Endothelial cell of umbilical vein (primary cell): ENCODE measurements around the gene OR10A3. TPM values are rescaled to one million over a fixed set of nuclear protein-coding genes. Genes with fewer than 3 reads are reported as not detected.

Source experiments
- BruUV-seq: library from RNA; stranded (reverse); fragments of 400-500 nt; replicated peaks from 2 replicates; lab custom pipeline; 2021; lab: Mats Ljungman, UMichigan
- CTCF ChIA-PET: fragments of 300-600, 350-600 bp; sonication (Branson Sonifier 250); formaldehyde crosslinking; loops from one replicate; lab custom pipeline; 2021; ENCODE audit warnings: antibody characterized with exemption, inconsistent platforms; lab: Charles Lee
- POLR2A ChIA-PET: fragments of 300-600, 350-600 bp; sonication (Branson Sonifier 250); formaldehyde crosslinking; loops from one replicate; lab custom pipeline; 2021; ENCODE audit warnings: antibody characterized with exemption, inconsistent platforms; lab: Charles Lee
- DNase-seq: peaks from one replicate; pipeline ENCODE4 v3.0.0-alpha.2; 2011; ENCODE audit warnings: low read depth, low spot score
- FAIRE-seq: peaks from 2 replicates; lab custom pipeline; 2011; peaks lifted over from hg19 to GRCh38; lab: Jason Lieb, UNC
- H2AFZ ChIP-seq: 2 replicates; pipeline ENCODE4 v1.6.0; 2012; ENCODE audit warnings: low read depth, low read length, control low read depth, inconsistent platforms
- H3K27ac ChIP-seq: 2 replicates; pipeline ENCODE4 v1.5.1; 2011; ENCODE audit warnings: low read depth, mild to moderate bottlenecking, control low read depth, low read length, moderate library complexity; ENCODE audit not compliant: insufficient read depth
- H3K27me3 ChIP-seq, 2 experiments: 2 replicates each; pipeline versions ENCODE4 v1.6.0 to v1.6.1; 2011; ENCODE audit warnings: low read length in 2 of 2, mixed read lengths in 1 of 2; ENCODE audit not compliant: control insufficient read depth in 2 of 2, insufficient read depth in 2 of 2
- H3K36me3 ChIP-seq, 2 experiments: 2 replicates in 1 of 2; 3 replicates in 1 of 2; pipeline ENCODE4 v1.5.1; 2011; ENCODE audit warnings: low read length in 2 of 2, mild to moderate bottlenecking in 1 of 2, moderate library complexity in 1 of 2; ENCODE audit not compliant: control insufficient read depth in 2 of 2, insufficient read depth in 2 of 2; ENCODE audit errors: extremely low read depth in 1 of 2
- H3K4me1 ChIP-seq: 3 replicates; pipeline ENCODE4 v1.5.1; 2011; ENCODE audit warnings: mild to moderate bottlenecking, low read length; ENCODE audit not compliant: control insufficient read depth, insufficient read depth; ENCODE audit errors: extremely low read depth
- H3K4me2 ChIP-seq: 2 replicates; pipeline ENCODE4 v1.6.1; 2011; ENCODE audit warnings: low read length, control low read depth, mixed read lengths; ENCODE audit not compliant: insufficient read depth
- H3K4me3 ChIP-seq, 3 experiments: fragments of 200-600 bp in 1 of 3; sonication (generic), shearing (Covaris generic) in 1 of 3; replicated peaks in 1 of 3; 2 replicates each; pipeline ENCODE4 v1.5.1; 2011 to 2016; ENCODE audit warnings: control low read depth in 3 of 3, low read length in 3 of 3, mild to moderate bottlenecking in 2 of 3, inconsistent platforms in 1 of 3, low read depth in 1 of 3, moderate library complexity in 1 of 3; ENCODE audit not compliant: insufficient read depth in 1 of 3
- H3K79me2 ChIP-seq: 2 replicates; pipeline ENCODE4 v1.6.0; 2012; ENCODE audit warnings: low read length, inconsistent platforms; ENCODE audit not compliant: control insufficient read depth, insufficient read depth
- H3K9ac ChIP-seq: replicated peaks from 2 replicates; pipeline ENCODE3; 2011; ENCODE audit warnings: low read length, control low read depth; ENCODE audit not compliant: insufficient read depth; ENCODE audit errors: extremely low read depth
- H3K9me1 ChIP-seq: replicated peaks from 3 replicates; pipeline ENCODE4 v1.6.0; 2011; ENCODE audit warnings: mild to moderate bottlenecking, low read length; ENCODE audit not compliant: control insufficient read depth, insufficient read depth; ENCODE audit errors: extremely low read depth
- H3K9me3 ChIP-seq: replicated peaks from 2 replicates; pipeline ENCODE4 v1.5.1; 2012; ENCODE audit warnings: low read length, inconsistent platforms; ENCODE audit not compliant: control insufficient read depth, insufficient read depth
- H4K20me1 ChIP-seq: replicated peaks from 2 replicates; pipeline ENCODE3; 2011; ENCODE audit warnings: mild to moderate bottlenecking, low read length; ENCODE audit not compliant: control insufficient read depth, insufficient read depth; ENCODE audit errors: extremely low read depth
- EZH2 ChIP-seq: IDR thresholded peaks from 2 replicates; pipeline ENCODE4 v1.6.1; 2012; ENCODE audit warnings: borderline replicate concordance, low read depth, mild to moderate bottlenecking, moderate library complexity, low read length, inconsistent platforms; ENCODE audit not compliant: severe bottlenecking
- FOS ChIP-seq: IDR thresholded peaks from 2 replicates; pipeline ENCODE4 v1.6.1; 2011; ENCODE audit warnings: mild to moderate bottlenecking, low read length, moderate library complexity, borderline replicate concordance; ENCODE audit not compliant: insufficient read depth
- GATA2 ChIP-seq: IDR thresholded peaks from 2 replicates; pipeline ENCODE4 v1.7.0; 2011; ENCODE audit warnings: low read depth, mild to moderate bottlenecking, moderate library complexity, mixed read lengths, low read length; ENCODE audit not compliant: insufficient read length, insufficient read depth
- JUN ChIP-seq: IDR thresholded peaks from 2 replicates; pipeline ENCODE4 v1.6.1; 2011; ENCODE audit warnings: borderline replicate concordance, low read depth; ENCODE audit not compliant: insufficient read length, insufficient read depth
- MYC ChIP-seq: IDR thresholded peaks from one replicate; pipeline ENCODE4 v1.6.1; 2011; ENCODE audit warnings: mild to moderate bottlenecking, low read depth, low read length
- POLR2A ChIP-seq: IDR thresholded peaks from 2 replicates; pipeline ENCODE4 v1.6.1; 2012; ENCODE audit warnings: low read depth, mild to moderate bottlenecking, control low read depth, low read length
- POLR2AphosphoS5 ChIP-seq: IDR thresholded peaks from 2 replicates; pipeline ENCODE4 v1.6.1; 2012; ENCODE audit warnings: low read depth, mild to moderate bottlenecking, control low read depth, low read length, moderate library complexity; ENCODE audit not compliant: insufficient read depth
- dilution Hi-C: fragments of 300-500 bp; cut with MboI; formaldehyde crosslinking; loops from one replicate; pipeline ENCODE4 v1.15.0; 2019; ENCODE audit warnings: low sequenced_read_pairs; ENCODE audit not compliant: extremely low pct_ligation_motif_present
- intact Hi-C: fragments of 100-400 bp; cut with micrococcal nuclease; formaldehyde crosslinking; loops from one replicate; pipeline ENCODE4 v1.10.0; 2022
- polyA plus RNA-seq, 4 experiments: library from polyadenylated mRNA; depleted of rRNA in 3 of 4; stranded (reverse) in 3 of 4; unstranded in 1 of 4; fragments of >200 nt; gene quantifications; 2 replicates each; pipeline versions ENCODE4 v1.2.1 to v1.2.3, GENCODE V29; 2011 to 2012; ENCODE audit warnings: missing spikeins in 1 of 4
- total RNA-seq: library from RNA; stranded (reverse); gene quantifications from 2 replicates; pipeline ENCODE4 v1.2.3, GENCODE V29; 2021
- TF ChIP-seq, protein P1 (sequence below), 2 donors: IDR thresholded peaks; 1 replicate in 1 of 2; 2 replicates in 1 of 2; pipeline ENCODE4 v1.5.1; 2011; ENCODE audit warnings: low read length in 2 of 2, mild to moderate bottlenecking in 2 of 2, moderate library complexity in 2 of 2, control low read depth in 1 of 2, inconsistent platforms in 1 of 2, low read depth in 1 of 2; ENCODE audit not compliant: insufficient read depth in 1 of 2; ENCODE audit errors: extremely low read depth in 1 of 2
- TF ChIP-seq, protein P2 (sequence below): IDR thresholded peaks from 2 replicates; pipeline ENCODE4 v1.6.1; 2011; ENCODE audit not compliant: insufficient read depth, insufficient read length

The OR10A3 gene
- total and polyA plus RNA-seq, 2 donors (not counting 3 experiments of a cell fraction or from before 2014, with no cell fraction given) = not detected

DNA sequence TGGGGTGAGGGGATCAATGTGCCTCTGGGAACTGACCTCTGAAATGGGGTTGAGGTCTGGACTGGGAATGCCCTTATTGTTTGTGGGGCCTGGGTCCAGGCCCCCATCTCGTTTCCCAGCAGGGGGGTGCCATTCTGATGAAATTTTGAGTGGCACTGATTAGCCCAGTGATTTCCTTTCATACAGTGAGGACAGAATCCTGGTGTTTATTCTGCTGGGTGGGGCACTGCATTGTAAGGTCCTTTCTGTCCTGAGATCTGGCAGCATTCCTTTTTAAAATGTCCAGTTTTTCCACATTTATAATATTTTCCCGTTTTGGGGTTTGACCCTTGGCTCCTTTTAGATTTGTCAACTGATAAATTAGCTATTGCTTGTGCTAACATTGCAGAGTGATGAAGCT lies 37.6 kb downstream of the OR10A3 start:
- Histone ChIP-seq H3K27me3 (peaks cover 2 to 8% of the 10 kb centered on the region in 2 experiments), H3K9me1 (no peaks in the 10 kb centered on the region), H4K20me1 (no peaks in the 10 kb centered on the region), H2AFZ (no peak overlapping the region), H3K4me3 (no peak overlapping the region), H3K4me2 (no peak overlapping the region), H3K79me2 (no peaks in the 10 kb centered on the region), H3K9me3 (no peaks in the 10 kb centered on the region), H3K4me1 (no peaks in the 10 kb centered on the region), H3K9ac (no peak overlapping the region), H3K27ac (no peak overlapping the region), H3K36me3 (no peaks in the 10 kb centered on the region)
- DNase-seq (no peak), FAIRE-seq (no peak)
- intact Hi-C loops = loop anchor here (2.0 kb wide), 1 partner anchor 73 kb away; no protein-coding TSS in a partner anchor
- dilution Hi-C loops = no loop called here
- POLR2A ChIA-PET = no interaction called here
- BruUV-seq = no TSS peak
- CTCF ChIA-PET = interaction anchor here (1.2 to 7.9 kb wide), 8 partner anchors 11 to 103 kb away, joined by 3 to 109 read pairs (median 7); partner anchors contain the start of gene EIF3F
- no peak for TF ChIP-seq POLR2AphosphoS5
- TF ChIP-seq, protein P1, sequence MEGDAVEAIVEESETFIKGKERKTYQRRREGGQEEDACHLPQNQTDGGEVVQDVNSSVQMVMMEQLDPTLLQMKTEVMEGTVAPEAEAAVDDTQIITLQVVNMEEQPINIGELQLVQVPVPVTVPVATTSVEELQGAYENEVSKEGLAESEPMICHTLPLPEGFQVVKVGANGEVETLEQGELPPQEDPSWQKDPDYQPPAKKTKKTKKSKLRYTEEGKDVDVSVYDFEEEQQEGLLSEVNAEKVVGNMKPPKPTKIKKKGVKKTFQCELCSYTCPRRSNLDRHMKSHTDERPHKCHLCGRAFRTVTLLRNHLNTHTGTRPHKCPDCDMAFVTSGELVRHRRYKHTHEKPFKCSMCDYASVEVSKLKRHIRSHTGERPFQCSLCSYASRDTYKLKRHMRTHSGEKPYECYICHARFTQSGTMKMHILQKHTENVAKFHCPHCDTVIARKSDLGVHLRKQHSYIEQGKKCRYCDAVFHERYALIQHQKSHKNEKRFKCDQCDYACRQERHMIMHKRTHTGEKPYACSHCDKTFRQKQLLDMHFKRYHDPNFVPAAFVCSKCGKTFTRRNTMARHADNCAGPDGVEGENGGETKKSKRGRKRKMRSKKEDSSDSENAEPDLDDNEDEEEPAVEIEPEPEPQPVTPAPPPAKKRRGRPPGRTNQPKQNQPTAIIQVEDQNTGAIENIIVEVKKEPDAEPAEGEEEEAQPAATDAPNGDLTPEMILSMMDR (IDR thresholded peaks at IDR 0.05; ENCODE audit: extremely low read depth in 1 of 2, insufficient read depth in 1 of 2, low read depth in 1 of 2, low read length in 2 of 2) = no peak
- no peak for TF ChIP-seq FOS
- TF ChIP-seq MYC = no peak
- TF ChIP-seq GATA2 = no peak
- TF ChIP-seq EZH2 = no peak
- TF ChIP-seq POLR2A = no peak
- TF ChIP-seq JUN = no peak
- TF ChIP-seq, protein P2, sequence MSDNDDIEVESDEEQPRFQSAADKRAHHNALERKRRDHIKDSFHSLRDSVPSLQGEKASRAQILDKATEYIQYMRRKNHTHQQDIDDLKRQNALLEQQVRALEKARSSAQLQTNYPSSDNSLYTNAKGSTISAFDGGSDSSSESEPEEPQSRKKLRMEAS = no peak
